GM11168 (cell line): Measurements from ENCODE around the gene ARL3.
"Not testable (repeated sequence)": the region's sequence is repeated elsewhere in the genome, so short reads cannot be mapped to it uniquely, and the experiment has no call there.

Experiments used
- in situ Hi-C: fragments of 300-500 bp; cut with MboI; formaldehyde crosslinking; loops from one replicate; pipeline ENCODE4 v1.12.0; 2022; ENCODE audit warnings: low sequenced_read_pairs; ENCODE audit not compliant: unreplicated experiment

Gene ARL3, protein sequence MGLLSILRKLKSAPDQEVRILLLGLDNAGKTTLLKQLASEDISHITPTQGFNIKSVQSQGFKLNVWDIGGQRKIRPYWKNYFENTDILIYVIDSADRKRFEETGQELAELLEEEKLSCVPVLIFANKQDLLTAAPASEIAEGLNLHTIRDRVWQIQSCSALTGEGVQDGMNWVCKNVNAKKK

DNA sequence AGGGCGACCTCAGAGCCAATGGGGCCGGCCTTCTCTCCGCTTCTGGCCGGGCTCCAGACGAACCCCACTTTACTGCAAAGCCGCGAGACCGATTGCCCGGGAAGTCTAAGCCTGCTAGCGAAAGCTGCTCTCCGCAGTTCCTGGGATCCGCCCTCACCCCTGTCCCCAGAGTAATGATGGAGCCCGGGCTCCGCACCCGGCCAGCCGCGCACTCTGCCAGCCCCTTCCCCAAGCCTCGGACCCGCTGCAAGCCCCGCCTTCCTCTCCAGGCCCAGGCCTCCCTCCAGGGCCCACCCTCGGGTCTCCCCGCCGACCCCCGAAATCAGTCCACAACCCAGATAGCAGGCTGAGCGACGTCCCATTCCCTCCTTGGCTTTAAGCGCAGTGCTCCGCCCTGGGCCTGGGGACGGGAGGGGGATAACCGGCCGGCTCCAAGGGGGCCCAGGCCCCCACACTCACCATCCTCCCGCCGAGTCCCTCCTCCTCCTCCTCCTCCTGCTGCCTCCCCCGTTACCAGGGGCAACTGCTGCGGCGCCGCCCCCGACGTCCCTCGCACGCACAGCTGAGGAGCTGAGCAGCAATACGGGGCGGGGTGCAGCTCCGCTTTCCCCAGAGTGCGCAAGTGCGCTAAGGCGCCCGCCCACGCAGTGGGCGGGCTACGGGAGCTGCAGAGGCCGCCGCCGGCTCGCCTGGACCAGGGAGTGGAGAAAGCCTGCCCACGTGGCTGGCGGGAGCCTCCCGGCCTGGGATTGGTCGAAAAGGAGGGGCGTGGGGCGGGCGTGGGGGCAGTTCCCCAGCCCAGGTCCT is at the start of gene ARL3:
Gene ARL3, minus strand, starts transcription at position 584 of the 807 bp plus-strand sequence. Its CDS starts 122 bp downstream, at position 462.
- in situ Hi-C loops = no loop called here

DNA sequence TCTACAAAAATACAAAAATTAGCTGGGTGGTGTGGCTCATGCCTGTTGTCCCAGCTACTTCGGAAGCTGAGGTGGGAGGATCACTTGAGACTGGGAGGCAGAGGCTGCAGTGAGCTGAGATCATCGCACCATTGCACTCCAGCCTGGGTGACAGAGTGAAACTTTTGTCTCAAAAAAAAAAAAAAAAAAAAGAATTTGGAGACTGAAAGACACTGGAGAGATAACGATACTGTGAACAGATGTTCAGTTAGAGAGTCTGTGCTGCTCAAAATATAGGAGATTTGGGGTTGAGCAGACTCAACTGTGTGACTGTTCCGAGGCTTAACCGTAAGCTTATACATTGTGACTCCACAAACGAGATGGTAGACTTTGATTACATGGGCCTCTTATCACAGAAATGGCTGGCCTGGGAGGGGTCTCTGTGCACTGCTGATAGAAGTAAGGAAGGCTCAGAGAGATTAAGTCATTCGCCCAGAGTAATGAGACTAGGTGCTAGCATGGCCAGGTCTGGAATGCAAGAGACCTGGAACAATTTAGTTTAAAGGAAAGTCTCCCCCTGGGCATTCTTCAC is 48.9 kb upstream of the ARL3 start:
- in situ Hi-C loops = no loop called here

GRCh38 chr10:102762401-102763015 is 48.3 kb upstream of the ARL3 start:
- in situ Hi-C loops = no loop called here

- in situ Hi-C loops = no loop called here
Measured at GRCh38 chr10:102761981-102762380, 47.8 kb upstream of the ARL3 start.

DNA sequence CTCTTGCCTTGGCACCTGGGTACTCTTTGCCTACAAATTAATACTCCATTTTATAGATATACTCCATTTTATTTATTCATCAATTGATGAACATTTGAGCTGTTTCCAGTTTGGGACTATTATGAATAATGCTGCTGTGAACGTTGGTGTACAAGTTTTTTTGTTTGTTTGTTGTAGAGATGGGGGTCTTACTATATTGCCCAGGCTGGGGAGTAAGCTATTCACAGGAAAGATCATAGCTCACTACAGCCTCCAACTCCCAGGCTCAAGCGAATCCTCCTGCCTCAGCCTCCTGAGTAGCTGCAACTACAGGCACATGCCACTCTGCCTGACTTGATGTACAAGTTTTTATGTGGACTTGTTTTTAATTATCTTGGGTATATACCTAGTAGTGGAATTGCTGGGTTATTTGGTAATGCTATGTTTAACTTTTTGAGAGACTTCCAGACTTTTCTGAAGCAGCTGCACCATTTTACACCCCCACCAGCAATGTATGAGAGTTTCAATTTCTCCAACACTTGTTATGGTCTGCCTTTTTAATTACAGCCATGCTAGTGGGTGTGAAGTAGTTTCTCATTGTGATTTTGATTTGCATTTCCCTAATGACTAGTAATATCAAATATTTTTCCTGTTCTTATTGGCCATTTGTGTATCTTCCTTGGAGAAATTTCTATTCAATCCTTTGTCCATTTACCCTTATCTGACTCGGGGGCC is 45.5 kb upstream of the ARL3 start:
- in situ Hi-C loops = no loop called here

DNA sequence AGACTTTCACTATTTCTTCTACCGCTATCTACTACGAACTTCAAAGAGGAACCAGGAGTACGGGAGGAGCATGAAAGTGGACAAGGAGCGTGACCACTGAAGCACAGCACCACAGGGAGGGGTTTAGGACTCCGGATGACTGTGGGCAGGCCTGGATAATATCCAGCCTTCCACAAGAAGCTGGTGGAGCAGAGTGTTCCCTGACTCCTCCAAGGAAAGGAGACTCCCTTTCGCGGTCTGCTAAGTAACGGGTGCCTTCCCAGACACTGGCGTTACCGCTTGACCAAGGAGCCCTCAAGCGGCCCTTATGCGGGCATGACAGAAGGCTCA is 44.7 kb upstream of the ARL3 start:
- in situ Hi-C loops = not testable (repeated sequence)

- in situ Hi-C loops = no loop called here
Measured at GRCh38 chr10:102758240-102758932, 44.2 kb upstream of the ARL3 start.

DNA sequence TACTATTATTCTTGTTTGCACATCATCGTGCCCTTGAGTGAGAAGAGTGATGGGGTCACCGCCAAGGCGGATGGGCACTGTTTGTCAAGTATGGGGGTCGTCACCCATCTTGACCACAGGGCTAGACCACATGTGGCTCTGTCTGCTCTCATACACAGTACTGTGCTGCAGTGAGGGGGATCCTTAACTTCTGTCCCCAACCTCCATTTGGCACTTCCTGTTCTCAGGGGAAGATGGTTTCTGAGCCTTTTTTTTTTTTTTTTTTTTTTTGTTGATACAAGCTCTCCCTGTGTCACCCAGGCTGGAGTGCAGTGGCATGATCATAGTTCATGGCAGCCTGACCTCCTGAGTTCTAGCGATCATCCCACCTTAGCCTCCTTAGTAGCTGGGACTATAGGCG is 43.1 kb upstream of the ARL3 start:
- in situ Hi-C loops = no loop called here

DNA sequence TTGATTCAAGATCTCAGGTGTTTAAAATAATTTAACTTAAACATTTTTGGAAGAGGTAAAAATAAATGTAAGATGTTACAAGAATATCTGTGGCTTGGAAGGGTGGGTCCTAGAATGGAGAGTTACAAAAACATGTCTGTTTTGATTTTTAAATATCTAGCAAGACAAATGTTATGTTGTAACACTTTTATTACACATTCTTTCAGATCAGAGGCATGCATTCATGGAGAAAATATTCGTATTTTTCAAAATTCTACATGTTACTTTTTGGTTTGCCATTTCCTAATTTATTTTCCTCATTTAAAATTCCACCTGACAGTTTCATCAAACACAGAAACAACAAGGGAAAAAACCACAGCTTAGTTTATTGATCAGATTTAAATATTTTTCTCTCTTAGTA is 39.5 kb upstream of the ARL3 start:
- in situ Hi-C loops = no loop called here

GRCh38 chr10:102752934-102753664 is 38.9 kb upstream of the ARL3 start:
- in situ Hi-C loops = no loop called here

DNA sequence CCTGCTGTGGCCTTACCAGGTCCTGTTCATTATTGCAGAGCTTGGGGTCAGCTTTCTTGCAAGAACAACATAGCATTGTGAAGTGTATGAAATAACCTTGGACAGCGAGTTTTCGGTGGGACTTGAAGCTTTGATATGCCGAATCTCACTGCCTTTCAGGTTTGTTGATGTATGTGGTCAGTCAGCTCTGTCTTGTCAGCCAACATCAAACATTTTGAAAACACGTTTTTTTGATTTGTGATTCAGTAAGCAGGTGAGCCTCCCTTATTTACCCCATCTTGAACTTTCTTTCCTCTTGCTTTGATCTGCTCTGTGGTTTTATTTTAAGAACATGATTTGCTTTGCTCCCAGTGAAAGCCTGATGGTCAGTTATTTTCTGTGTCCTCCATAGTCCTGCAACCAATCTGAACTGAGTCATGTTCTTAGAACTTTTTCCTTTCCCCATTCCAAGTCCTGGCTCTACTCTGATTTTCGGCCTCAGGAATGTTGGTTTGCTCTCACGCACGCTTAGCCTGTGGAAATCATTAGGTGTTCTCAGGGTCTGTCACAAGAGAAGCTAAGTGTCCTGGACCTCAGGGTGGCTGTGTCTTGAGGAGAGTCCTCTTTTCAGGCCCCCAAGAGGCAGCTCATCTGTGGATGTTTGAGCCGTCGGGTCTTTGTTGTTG is 38.2 kb upstream of the ARL3 start:
- in situ Hi-C loops = no loop called here

GRCh38 chr10:102745157-102745556 is 31.0 kb upstream of the ARL3 start:
- in situ Hi-C loops = no loop called here

DNA sequence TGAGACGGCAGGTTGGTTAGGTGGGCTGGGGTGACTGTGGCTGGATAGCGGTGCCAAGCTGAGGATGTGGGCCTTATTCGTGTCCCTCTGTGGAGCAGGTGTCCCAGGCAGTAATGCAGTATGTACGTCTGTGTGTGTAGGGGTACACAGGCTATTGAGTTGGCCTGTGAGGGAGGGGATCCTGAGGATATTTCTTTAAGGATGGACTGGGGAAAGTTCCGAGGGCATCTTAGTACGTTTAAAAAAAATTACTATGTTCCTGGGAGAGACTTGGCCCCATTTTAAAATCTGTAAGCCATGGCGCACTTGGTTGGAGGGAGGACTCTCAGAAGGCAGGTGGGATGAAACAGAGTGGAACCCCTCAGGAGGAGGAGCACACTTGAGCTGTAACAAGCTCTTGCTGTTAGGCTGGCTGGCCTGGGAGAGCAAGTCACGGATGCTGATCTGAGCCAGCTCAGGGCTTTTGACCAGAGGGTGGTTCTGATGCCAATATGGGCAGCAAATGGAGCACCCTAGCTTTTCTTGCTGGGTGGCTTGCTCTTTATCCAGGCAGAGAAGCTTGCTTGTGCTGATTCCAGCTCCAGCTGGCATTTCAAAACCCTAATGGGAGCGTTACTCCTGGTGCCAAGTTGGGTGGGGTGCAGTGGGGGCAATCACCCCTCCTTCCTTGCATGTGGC is 30.3 kb upstream of the ARL3 start:
- in situ Hi-C loops = no loop called here

- in situ Hi-C loops = no loop called here
Measured at GRCh38 chr10:102743588-102744373, 29.6 kb upstream of the ARL3 start, which contains the start of gene WBP1L. Gene WBP1L, plus strand, starts transcription at chr10:102743948. Its CDS starts 106 bp downstream, at chr10:102744054.

DNA sequence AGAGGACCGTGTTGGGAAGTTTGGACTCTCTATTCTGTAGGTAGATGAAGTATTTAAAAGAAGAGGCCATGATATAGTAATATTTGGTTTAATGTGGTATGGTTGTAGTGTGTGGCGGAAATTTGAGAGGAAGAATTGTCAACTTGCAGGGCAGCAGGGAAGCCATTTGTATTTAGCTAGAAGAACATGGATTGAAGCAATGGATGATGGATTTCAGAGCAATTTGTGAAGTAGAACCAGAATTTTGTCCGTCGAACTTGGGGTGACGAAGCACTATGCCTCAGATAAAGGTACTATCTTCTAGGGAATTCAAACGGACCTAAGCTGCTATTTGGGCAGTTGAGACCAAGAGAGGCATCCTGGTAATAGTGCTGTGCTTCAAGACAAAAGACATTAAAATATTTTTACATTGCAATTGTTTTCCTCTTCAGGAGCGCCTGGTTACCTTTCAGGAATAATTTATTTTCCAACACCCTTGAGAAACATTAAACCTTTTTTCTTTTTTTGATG is 28.9 kb upstream of the ARL3 start:
- in situ Hi-C loops = no loop called here

- in situ Hi-C loops = not testable (repeated sequence)
Measured at GRCh38 chr10:102742313-102742712, 28.1 kb upstream of the ARL3 start.

GRCh38 chr10:102741726-102742237 is 27.6 kb upstream of the ARL3 start:
- in situ Hi-C loops = no loop called here
